ENCODE data around the gene ENAM.

DNA sequence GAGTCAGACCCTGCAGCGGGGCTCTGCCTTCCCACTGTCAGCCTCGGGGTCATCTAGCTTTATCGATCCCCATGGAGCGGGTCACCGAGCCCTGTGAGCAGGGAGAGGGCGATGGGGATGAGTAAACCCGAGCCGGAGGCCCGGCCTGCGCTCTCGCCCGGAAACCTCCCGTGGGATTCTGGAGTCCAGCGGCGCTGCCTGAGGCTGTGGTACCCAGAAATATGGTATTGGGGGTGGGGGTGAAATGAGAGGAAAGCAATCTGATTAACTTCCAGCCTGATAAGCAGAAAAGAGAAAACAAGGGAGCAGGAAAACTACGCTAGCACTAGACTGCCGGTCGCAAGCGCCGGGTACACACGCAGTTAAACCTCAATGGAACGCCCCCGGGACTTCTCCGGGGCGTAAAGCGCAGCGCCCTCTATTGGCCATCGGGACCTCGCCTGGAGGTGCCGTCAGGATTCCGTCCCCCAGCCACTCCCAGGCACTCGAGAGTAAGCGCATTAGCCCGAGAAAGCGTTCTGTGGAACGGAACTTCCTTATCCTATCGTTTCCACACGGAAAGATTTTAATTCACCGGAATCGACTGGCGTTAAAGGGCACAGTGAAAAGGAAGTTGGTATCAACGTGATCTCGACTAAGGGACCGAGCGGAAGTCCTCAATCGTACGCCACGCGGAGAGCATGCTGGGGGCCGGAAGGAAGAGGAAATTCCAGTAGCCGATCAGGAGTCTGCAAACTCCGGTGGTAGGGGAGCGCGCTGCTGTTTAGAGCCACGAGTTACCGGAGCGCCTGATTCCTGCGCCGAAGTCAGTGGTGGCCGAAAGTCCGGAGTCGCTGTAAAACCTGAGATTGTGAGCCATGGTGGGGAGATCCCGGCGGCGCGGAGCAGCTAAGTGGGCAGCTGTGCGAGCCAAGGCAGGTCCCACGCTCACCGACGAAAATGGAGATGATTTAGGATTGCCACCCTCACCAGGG lies 59.6 kb downstream of the ENAM start, which contains the start of gene UTP3:
- TF ChIP-seq POLR2A (IDR thresholded peaks at IDR 0.05): peak in 1 of 2 donors; percentile 45
- TF ChIP-seq, protein P1, sequence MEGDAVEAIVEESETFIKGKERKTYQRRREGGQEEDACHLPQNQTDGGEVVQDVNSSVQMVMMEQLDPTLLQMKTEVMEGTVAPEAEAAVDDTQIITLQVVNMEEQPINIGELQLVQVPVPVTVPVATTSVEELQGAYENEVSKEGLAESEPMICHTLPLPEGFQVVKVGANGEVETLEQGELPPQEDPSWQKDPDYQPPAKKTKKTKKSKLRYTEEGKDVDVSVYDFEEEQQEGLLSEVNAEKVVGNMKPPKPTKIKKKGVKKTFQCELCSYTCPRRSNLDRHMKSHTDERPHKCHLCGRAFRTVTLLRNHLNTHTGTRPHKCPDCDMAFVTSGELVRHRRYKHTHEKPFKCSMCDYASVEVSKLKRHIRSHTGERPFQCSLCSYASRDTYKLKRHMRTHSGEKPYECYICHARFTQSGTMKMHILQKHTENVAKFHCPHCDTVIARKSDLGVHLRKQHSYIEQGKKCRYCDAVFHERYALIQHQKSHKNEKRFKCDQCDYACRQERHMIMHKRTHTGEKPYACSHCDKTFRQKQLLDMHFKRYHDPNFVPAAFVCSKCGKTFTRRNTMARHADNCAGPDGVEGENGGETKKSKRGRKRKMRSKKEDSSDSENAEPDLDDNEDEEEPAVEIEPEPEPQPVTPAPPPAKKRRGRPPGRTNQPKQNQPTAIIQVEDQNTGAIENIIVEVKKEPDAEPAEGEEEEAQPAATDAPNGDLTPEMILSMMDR (IDR thresholded peaks at IDR 0.05): peak; percentile 72 to 90 (median 88)

Data from vagina (tissue), 2 donors.